ENCODE data around the gene APOBEC3A. TPM values are rescaled to one million over a fixed set of nuclear protein-coding genes. Genes with fewer than 3 reads are reported as not detected.
"Not testable (repeated sequence)": the region's sequence is repeated elsewhere in the genome, so short reads cannot be mapped to it uniquely, and the experiment has no call there.

APOBEC3A gene
- total RNA-seq, 1 donor from 2014 or later = not detected

DNA sequence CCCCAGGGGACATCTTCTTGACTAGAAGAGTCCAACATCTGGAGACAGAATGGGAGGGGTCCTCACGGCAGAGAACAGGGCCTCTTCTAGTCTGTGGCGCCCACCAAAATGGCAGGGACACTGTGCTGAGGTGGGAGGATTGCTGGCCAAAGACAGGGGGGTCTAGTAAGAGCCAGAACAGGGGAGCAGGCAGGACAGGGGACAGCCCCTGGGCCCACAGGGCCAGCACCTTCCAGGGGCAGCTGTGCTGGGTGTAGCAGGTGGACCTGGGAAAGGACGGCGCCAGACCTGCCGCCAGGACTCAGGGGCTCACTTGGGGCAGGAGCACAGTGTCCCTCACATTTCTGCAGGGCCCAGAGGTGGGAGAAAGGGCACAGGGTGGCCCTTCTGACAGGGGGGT lies 858 bp upstream of the APOBEC3A start:
- TF ChIP-seq, protein P1, sequence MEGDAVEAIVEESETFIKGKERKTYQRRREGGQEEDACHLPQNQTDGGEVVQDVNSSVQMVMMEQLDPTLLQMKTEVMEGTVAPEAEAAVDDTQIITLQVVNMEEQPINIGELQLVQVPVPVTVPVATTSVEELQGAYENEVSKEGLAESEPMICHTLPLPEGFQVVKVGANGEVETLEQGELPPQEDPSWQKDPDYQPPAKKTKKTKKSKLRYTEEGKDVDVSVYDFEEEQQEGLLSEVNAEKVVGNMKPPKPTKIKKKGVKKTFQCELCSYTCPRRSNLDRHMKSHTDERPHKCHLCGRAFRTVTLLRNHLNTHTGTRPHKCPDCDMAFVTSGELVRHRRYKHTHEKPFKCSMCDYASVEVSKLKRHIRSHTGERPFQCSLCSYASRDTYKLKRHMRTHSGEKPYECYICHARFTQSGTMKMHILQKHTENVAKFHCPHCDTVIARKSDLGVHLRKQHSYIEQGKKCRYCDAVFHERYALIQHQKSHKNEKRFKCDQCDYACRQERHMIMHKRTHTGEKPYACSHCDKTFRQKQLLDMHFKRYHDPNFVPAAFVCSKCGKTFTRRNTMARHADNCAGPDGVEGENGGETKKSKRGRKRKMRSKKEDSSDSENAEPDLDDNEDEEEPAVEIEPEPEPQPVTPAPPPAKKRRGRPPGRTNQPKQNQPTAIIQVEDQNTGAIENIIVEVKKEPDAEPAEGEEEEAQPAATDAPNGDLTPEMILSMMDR (IDR thresholded peaks at IDR 0.05; ENCODE audit: partially characterized antibody, unreplicated experiment) = no peak
- Mint-ChIP-seq H3K27me3 (ENCODE audit: unreplicated experiment) (peaks cover 6% of the 10 kb centered on the region), H3K4me3 (ENCODE audit: unreplicated experiment) (no peak overlapping the region), H3K36me3 (ENCODE audit: unreplicated experiment) (no peaks in the 10 kb centered on the region), H3K9me3 (ENCODE audit: unreplicated experiment) (peaks cover 3% of the 10 kb centered on the region), H3K27ac (ENCODE audit: unreplicated experiment) (no peak overlapping the region), H3K4me1 (ENCODE audit: low read depth, unreplicated experiment) (peaks cover 15% of the 10 kb centered on the region)
- no peak for DNase-seq

DNA sequence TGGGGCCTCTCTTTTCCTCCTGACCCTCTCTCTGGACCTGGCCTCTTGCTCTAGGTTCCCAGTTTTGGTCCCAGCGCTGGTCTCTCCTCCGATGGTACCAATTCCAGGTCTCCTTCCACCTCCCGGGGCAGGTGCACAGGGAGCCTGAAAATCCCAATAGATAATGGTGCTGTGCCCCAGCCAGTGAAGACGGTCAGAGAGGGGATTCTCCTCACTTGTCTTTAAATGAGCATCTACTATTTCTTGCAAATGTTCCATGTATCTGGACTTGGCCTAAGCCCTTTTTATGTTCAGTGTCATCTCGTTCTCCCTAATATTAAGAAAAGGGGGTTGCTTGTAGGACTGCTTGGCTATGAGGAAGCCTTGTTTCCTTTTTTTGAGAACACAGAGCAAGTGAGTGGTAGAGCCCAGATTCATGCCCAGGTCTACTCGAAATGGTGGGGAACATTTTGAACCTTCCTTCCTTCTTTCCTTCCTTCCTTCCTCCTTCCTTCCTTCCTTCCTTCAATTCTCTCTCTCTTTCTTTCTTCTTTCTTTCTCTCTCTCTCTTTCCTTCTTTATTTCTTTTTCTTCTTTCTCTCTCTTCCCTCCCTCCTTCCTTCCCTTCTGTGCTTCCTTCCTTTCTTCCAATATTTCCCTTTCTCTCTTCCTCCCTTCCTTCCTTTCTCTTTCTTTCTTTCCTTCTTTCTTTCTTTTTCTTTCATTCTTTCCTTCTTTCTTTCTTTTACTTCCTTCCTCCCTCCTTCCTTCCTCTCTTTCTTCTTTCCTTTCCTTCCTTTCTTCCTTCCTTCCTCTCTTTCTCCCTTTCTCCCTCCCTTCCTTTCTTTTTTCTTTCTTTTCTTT lies 620 bp downstream of the APOBEC3A start:
- Mint-ChIP-seq H3K4me3 (ENCODE audit: unreplicated experiment) (no peak overlapping the region), H3K36me3 (ENCODE audit: unreplicated experiment) (no peaks in the 10 kb centered on the region), H3K27ac (ENCODE audit: unreplicated experiment) (no peak overlapping the region), H3K4me1 (ENCODE audit: low read depth, unreplicated experiment) (peaks cover 9% of the 10 kb centered on the region), H3K27me3 (ENCODE audit: unreplicated experiment) (no peaks in the 10 kb centered on the region), H3K9me3 (ENCODE audit: unreplicated experiment) (peaks cover 3% of the 10 kb centered on the region)
- TF ChIP-seq, protein P1 (IDR thresholded peaks at IDR 0.05; ENCODE audit: partially characterized antibody, unreplicated experiment) = no peak
- no peak for DNase-seq

DNA sequence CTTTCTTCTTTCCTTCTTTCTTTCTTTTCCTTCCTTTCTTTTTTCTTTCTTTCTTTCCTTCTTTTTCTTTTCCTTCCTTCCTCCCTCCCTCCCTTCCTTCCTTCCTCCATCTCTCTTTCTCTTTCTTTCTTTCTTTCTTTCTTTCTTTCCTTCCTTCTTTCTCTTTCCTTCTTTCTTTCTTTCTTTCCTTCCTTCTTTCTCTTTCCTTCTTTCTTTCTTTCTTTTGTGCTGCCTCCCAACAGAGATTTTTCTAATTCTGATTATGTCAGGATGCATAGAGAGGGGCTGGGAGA lies 1.2 kb downstream of the APOBEC3A start:
- not testable (repeated sequence) for H3K27ac Mint-ChIP-seq (ENCODE audit: unreplicated experiment); DNase-seq; H3K27me3 Mint-ChIP-seq (ENCODE audit: unreplicated experiment); H3K9me3 Mint-ChIP-seq (ENCODE audit: unreplicated experiment); H3K4me1 Mint-ChIP-seq (ENCODE audit: low read depth, unreplicated experiment); H3K4me3 Mint-ChIP-seq (ENCODE audit: unreplicated experiment); H3K36me3 Mint-ChIP-seq (ENCODE audit: unreplicated experiment)

DNA sequence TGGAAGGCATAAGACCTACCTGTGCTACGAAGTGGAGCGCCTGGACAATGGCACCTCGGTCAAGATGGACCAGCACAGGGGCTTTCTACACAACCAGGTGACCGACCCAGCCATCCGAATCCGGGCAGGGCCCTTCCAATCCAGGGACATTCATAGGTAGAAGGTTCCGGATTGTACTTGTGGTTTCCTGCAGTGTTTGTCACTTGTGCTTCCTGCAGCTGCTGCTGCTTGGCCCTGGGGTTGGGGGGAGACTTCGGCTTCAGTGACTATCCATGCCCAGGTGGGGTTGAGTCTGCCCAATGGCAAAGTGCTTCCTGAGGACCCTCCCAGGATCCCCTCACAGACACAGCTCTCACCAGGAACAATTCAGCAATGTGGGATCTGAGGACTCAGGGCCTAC lies 2.2 kb downstream of the APOBEC3A start:
- no peak overlapping the region for H3K27ac Mint-ChIP-seq (ENCODE audit: unreplicated experiment)
- no peak overlapping the region for H3K4me3 Mint-ChIP-seq (ENCODE audit: unreplicated experiment)
- peaks cover 5% of the 10 kb centered on the region for H3K4me1 Mint-ChIP-seq (ENCODE audit: low read depth, unreplicated experiment)
- H3K27me3 Mint-ChIP-seq (ENCODE audit: unreplicated experiment) = no peaks in the 10 kb centered on the region
- TF ChIP-seq, protein P1 (IDR thresholded peaks at IDR 0.05; ENCODE audit: partially characterized antibody, unreplicated experiment) = no peak
- DNase-seq = no peak
- peaks cover 3% of the 10 kb centered on the region for H3K9me3 Mint-ChIP-seq (ENCODE audit: unreplicated experiment)
- no peaks in the 10 kb centered on the region for H3K36me3 Mint-ChIP-seq (ENCODE audit: unreplicated experiment)

DNA sequence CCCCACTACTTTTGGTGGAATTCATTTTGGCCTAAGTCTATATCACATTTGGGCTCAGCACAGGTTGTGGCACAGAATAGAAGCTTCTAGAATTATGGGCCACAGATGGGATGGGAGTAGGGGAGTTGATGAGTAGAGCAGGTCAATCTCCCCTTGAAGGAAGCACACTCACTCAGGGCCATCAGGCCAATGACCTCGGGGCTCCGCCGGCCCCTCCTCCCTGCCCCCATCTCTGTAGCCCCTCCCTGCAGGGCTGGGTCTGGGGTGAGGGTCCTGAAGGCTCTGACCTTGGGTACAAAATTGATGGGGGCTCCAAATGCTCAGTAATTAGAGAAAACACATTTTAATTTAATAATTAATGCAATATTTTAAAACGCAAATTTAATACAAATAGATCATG lies 3.3 kb downstream of the APOBEC3A start:
- H3K4me3 Mint-ChIP-seq (ENCODE audit: unreplicated experiment); H3K27ac Mint-ChIP-seq (ENCODE audit: unreplicated experiment); DNase-seq; H3K4me1 Mint-ChIP-seq (ENCODE audit: low read depth, unreplicated experiment); H3K36me3 Mint-ChIP-seq (ENCODE audit: unreplicated experiment); H3K9me3 Mint-ChIP-seq (ENCODE audit: unreplicated experiment); H3K27me3 Mint-ChIP-seq (ENCODE audit: unreplicated experiment): not testable (repeated sequence)

DNA sequence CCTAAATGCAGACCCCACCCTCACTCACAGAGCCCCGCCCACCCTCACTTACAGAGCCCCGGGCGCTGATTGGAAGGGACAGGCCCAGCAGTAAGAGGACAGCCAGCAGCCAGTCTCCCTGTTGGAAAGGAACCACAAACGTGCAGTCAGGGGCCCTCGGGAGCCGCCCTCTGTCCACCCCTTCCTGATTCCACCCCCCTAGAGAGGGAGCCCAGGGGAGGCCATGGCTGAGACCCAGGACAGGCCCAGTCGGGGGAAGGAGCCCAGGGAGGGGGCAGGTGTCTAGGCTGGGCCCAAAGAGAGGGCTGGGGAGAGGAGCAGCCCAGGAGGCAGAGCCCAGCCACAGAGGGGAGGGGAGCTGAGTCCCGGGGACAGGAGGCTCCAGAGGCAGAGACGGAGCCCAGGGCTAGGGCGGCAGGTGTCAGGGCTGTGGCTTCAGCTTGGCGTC lies 5.9 kb downstream of the APOBEC3A start:
- H3K9me3 Mint-ChIP-seq (ENCODE audit: unreplicated experiment); H3K36me3 Mint-ChIP-seq (ENCODE audit: unreplicated experiment); H3K4me1 Mint-ChIP-seq (ENCODE audit: low read depth, unreplicated experiment); H3K4me3 Mint-ChIP-seq (ENCODE audit: unreplicated experiment); H3K27me3 Mint-ChIP-seq (ENCODE audit: unreplicated experiment): not testable (repeated sequence)
- DNase-seq = peak; percentile 54
- peak overlapping the region; percentile 22 for H3K27ac Mint-ChIP-seq (ENCODE audit: unreplicated experiment)
